Muscle of back (tissue), 11 donors: ENCODE results near the gene RGS7. TPM values are rescaled to one million over a fixed set of nuclear protein-coding genes. Genes with fewer than 3 reads are reported as not detected.
A peak's percentile ranks its signal among the peaks of the same experiment; 100 is the strongest.

Experiments used
- DNase-seq, 3 donors: peaks; one replicate each; pipeline versions ENCODE4 v3.0.0 to v3.0.0-alpha.2; 2013
- polyA plus RNA-seq, 10 donors: library from polyadenylated mRNA; unstranded; fragments of 120-200 nt; gene quantifications; one replicate each; pipeline ENCODE4 v1.2.1, GENCODE V29; 2013; ENCODE audit not compliant: insufficient read length in 10 of 10

The RGS7 gene
- polyA plus RNA-seq, 10 donors: 0.05 to 0.20 TPM; not detected in 8

DNA sequence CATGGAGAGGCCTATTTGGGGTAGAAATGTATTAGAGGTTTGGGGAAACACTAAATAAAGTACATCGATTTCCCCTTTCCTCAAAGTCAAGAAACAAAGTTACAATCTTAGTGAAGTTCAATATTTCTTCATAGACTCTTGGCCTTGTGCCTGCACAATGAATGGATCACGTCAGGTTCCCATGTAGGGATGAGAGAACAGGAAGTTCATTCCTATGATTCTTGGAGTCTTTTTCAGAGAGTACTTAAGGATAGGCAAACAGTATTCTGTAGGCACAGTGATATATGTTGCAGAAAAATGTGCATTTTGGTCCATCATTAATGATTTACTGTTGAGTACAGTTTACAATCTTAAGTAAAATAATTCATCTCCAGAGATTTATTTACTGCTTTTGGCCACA, 275.5 kb downstream of the RGS7 start:
- DNase-seq: peak in 1 of 3 donors; percentile 2

DNA sequence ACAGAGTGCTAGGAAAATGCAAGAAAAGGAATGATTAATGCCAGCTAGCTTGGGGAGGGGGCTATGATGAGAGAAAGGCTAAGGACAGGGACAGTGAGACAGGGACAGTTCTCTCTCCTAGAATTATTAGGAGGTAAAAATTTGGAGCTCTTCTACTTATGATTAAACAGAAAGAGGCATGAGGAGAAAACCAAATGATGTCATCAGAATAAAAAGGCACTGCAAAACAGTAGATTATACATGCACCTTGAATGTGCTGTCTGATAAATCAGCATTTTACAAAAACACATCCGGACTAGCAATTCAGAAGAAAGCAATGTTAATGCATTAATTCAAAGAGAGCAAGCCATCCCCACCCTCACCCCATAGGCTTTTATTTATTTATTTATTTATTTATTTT, 277.5 kb downstream of the RGS7 start:
- no peak for DNase-seq

DNA sequence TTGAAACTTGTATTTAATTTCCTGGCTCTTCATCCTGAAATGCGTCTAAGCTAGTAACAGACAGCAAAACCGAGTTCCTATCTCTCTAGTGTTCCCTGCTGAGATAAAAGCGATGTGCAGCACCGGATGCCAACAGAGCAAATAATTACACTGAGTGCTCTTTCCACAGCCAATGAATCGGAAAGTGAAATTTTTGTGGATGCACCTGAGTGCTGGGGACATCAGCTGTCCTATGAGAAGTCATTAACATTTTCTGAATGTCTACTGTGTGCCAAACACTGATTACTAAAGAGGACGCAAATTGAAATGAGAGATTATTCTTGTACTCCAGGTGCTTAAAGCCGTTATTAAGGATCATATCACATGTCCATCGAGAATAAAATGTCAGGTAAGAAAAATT, 278.0 kb downstream of the RGS7 start:
- DNase-seq: no peak

- DNase-seq: no peak
These were observed 279.4 kb downstream of the RGS7 start for GRCh38 chr1:241077386-241078147.

- peak in 1 of 3 donors; percentile 4 for DNase-seq
These were observed 282.5 kb downstream of the RGS7 start for GRCh38 chr1:241074507-241074906.

GRCh38 chr1:241068359-241068758, 288.6 kb downstream of the RGS7 start:
- no peak for DNase-seq

DNA sequence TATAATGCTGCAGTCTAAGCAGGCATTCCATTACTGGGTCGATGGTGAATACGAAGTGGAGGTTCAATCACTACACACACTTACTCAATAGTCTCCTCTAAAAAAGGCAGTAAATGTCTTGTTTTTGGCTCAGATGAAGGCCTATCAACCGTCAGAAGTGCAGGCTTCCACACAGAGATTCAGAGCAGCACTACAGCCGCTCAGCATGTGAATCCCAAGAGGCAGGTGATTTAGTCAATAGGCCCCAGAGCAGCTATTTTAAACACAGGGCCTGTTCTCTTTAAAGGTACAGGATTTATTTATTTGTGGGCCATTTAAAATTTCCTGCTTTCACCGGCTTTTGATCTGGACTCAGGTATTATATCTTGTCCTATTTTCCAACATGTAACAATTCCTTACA, 293.7 kb downstream of the RGS7 start:
- no peak for DNase-seq

DNA sequence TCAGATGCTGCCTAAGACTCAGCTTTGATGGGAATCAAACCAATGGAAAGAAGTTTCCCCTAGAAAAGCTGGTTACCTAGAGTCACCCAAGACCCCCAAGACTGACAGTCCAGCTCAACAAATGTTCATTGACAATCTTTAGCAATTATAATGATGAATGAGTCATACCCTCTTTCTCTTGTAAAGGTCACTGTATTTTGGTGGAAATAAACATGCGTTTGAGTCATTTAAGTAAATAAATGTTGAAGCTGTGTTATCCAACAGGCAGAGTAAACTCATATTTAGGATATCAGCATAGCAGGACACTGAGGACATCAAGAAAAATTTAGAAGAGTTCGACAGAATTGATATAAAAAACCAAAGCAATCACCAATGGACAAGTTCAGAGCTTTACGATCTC, 295.9 kb downstream of the RGS7 start:
- DNase-seq: no peak

DNA sequence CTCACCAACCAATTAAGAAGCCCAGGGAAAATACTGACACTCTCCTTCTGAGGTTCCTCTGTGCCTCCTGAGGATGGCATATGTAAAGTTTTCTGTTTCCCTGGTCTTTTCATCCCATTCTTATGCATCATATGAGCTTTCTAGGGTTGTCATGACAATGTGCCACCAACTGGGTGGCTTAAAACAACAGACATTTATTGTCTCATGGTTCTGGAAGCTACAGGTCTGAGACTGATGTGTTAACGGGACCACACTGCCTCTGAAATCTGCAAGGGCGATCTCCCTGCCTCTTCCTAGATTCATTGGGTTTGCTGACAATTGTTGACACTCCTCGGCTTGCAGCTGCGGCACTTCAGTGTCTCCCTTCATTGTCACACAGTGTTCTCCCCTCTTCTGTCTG, 308.4 kb downstream of the RGS7 start:
- no peak for DNase-seq

DNA sequence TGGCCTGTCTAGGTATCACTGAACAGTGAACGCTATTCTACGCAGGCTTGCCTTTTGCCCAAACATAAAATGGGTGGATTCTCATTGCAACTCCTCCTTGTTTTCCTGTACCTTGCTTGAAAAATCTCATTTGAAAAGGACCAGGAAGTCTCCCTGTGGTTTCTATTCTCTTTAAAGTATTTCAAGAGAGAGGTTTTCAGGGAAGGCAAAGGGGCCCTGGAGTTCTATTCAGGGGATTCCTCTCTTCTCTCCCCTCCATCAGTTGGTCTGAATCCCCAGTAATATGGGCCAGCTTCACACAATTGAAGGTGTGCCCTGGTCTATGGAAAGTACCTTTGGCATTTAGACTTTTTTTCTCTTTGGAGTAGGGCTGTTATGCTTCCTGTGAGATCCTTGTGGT, 311.3 kb downstream of the RGS7 start:
- DNase-seq: no peak

- DNase-seq: no peak
These were observed 322.6 kb downstream of the RGS7 start for GRCh38 chr1:241034203-241034936.

GRCh38 chr1:241024834-241025233, 332.2 kb downstream of the RGS7 start:
- DNase-seq: no peak

GRCh38 chr1:241022366-241022765, 334.6 kb downstream of the RGS7 start:
- no peak for DNase-seq

GRCh38 chr1:241020851-241021697, 335.9 kb downstream of the RGS7 start:
- DNase-seq: no peak

DNA sequence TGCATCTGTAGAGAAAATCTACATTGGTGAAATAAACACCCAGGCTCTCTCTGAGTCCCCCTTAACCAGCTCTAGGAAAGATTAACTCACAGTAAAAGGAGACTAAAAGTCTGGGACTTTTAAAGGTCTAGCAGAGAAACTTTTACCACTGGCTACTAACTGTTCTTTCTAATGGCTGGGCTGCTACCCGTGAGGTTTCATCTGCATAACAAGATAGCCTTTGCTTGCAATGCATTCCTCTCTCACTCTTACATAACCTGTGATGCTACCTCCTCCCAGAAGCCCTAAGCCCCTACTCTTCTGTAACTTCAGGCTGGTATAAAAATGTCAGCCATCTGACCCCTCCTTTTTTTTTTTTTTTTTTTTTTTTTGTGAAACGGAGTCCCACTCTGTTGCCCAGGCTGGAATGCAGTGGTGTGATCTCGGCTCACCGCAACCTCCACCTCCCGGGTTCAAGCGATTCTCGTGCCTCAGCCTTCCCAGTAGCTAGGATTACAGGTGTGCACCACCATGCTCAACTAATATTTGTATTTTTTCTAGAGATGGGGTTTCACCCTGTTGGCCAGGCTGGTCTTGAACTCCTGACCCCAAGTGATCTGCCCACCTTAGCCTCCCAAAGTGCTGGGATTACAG, 344.2 kb downstream of the RGS7 start:
- no peak for DNase-seq

GRCh38 chr1:241007668-241008067, 349.3 kb downstream of the RGS7 start:
- no peak for DNase-seq

GRCh38 chr1:240999826-241000225, 357.2 kb downstream of the RGS7 start:
- no peak for DNase-seq

- DNase-seq: no peak
These were observed 358.5 kb downstream of the RGS7 start for GRCh38 chr1:240998441-240999015.

GRCh38 chr1:240998024-240998423, 359.0 kb downstream of the RGS7 start:
- no peak for DNase-seq

- no peak for DNase-seq
These were observed 364.0 kb downstream of the RGS7 start for GRCh38 chr1:240993004-240993403.

DNA sequence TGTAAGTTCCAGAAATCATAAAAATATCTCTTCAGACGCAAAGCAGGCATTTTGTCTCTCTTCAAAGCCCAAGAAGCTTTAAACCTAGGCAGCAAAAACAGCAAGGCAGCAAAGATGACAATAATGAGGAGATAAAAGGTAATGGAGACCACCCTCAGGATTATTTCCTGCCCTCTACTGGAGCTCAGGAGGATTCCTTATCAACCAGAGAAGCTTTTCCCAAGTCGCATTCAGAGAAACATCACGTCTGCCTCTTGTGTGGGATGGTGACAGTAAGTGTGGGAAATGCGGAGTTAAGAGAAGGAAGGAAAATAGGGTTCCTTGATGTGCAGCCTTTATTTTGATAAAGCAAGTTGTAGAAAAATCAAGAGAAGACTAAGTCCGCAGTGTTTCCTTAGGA, 365.8 kb downstream of the RGS7 start:
- no peak for DNase-seq

DNA sequence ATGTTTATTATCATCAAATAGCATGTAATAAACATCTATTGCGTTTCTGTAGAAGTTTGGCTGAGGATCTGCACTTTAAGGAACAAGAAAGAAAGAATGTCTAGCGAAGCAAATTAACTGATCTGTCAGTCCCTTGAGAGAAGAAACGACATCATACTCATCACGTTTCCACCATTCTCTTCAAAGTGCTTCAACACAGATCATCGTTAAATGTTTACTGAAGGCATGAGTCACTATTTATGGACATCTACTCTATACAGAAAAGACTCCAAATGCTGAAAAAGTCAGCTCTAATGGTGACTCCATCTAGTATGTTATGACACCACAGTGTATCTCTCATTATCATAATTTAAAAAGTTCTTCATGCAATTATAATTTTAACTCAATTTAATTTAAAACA, 369.1 kb downstream of the RGS7 start:
- DNase-seq: no peak
